Common myeloid progenitor, CD34-positive (primary cell): ENCODE results near the gene TEX48.

Source experiments
- CTCF ChIA-PET: fragments of 350-600 bp; sonication (Branson Sonifier 250); formaldehyde crosslinking; loops from one replicate; lab custom pipeline; 2021; ENCODE audit warnings: antibody characterized with exemption; lab: Charles Lee
- POLR2A ChIA-PET: fragments of 350-600 bp; sonication (Branson Sonifier 250); formaldehyde crosslinking; loops from one replicate; lab custom pipeline; 2021; ENCODE audit warnings: antibody characterized with exemption; lab: Charles Lee
- DNase-seq, 3 donors: peaks; one replicate each; pipeline versions ENCODE4 v3.0.0 to v3.0.0-alpha.2; 2013
- H3K27ac ChIP-seq, 2 experiments: 1 replicate in 1 of 2; 2 replicates in 1 of 2; pipeline ENCODE4 v1.7.0; 2013; ENCODE audit warnings: inconsistent platforms in 2 of 2, low read length in 2 of 2, mild to moderate bottlenecking in 2 of 2, low read depth in 1 of 2, moderate library complexity in 1 of 2; ENCODE audit not compliant: severe bottlenecking in 2 of 2, insufficient read depth in 1 of 2, poor library complexity in 1 of 2
- H3K27me3 ChIP-seq, 5 experiments: replicated peaks in 2 of 5; 1 replicate in 3 of 5; 2 replicates in 2 of 5; pipeline versions ENCODE4 v1.6.1 to v1.7.0; 2013; ENCODE audit warnings: low read length in 4 of 5, mild to moderate bottlenecking in 2 of 5, moderate library complexity in 2 of 5, inconsistent platforms in 1 of 5; ENCODE audit not compliant: insufficient read depth in 5 of 5, control insufficient read depth in 4 of 5
- H3K36me3 ChIP-seq, 4 experiments: 1 replicate in 2 of 4; 2 replicates in 2 of 4; pipeline versions ENCODE4 v1.6.1 to v1.7.0; 2013; ENCODE audit warnings: low read length in 3 of 4, control low read depth in 1 of 4, mild to moderate bottlenecking in 1 of 4; ENCODE audit not compliant: control insufficient read depth in 4 of 4, insufficient read depth in 4 of 4
- H3K4me1 ChIP-seq, 4 experiments: 1 replicate in 3 of 4; 2 replicates in 1 of 4; pipeline versions ENCODE4 v1.6.1 to v1.7.1; 2013; ENCODE audit warnings: low read length in 3 of 4, mild to moderate bottlenecking in 3 of 4, control low read depth in 1 of 4, inconsistent platforms in 1 of 4, moderate library complexity in 1 of 4; ENCODE audit not compliant: control insufficient read depth in 4 of 4, insufficient read depth in 4 of 4; ENCODE audit errors: control extremely low read depth in 1 of 4
- H3K4me3 ChIP-seq, 7 experiments: 1 replicate in 4 of 7; 2 replicates in 3 of 7; pipeline versions ENCODE4 v1.5.1 to v1.7.0; 2013; ENCODE audit warnings: mild to moderate bottlenecking in 7 of 7, low read length in 6 of 7, moderate library complexity in 6 of 7, inconsistent platforms in 2 of 7, low read depth in 2 of 7, control low read depth in 1 of 7; ENCODE audit not compliant: insufficient read depth in 4 of 7, control insufficient read depth in 1 of 7; ENCODE audit errors: extremely low read depth in 1 of 7
- H3K9me3 ChIP-seq, 5 experiments: 1 replicate in 4 of 5; 2 replicates in 1 of 5; pipeline versions ENCODE4 v1.6.1 to v1.7.1; 2013; ENCODE audit warnings: low read length in 4 of 5, mild to moderate bottlenecking in 2 of 5, inconsistent platforms in 1 of 5, low read depth in 1 of 5, moderate library complexity in 1 of 5; ENCODE audit not compliant: control insufficient read depth in 4 of 5, insufficient read depth in 2 of 5; ENCODE audit errors: control extremely low read depth in 1 of 5
- WGBS: methylation state at CpG from one replicate; pipeline ENCODE4 v1.1.5; 2013; ENCODE audit not compliant: insufficient coverage; 5-methylcytosine and 5-hydroxymethylcytosine counted together

TEX48 gene

DNA sequence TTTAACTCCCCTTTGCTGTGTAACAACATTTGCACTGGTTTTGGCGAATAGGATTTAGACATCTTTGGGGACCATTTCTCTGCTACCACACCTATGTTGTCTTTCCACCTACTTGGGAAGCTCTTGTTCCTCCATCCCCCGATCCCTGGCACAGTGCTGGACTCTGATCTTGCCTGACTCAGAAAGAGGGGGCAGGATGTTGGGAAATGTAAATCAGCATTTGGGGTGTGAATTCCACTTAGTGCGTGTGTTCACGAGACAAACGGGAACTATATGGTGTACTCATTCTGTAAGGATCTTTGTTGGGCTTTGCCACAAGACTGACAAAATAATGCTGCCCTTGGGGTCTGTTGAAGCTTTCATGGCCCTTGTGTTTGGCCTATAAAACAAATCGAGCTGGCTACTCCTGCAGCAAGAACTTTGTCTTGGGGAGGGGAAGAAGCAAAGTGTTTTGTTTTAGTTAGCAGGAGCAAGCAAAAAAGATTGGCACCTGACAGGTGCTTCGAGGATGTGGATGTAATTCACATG, 52.4 kb downstream of the TEX48 start:
- DNase-seq, result no peak
- Histone ChIP-seq H3K36me3 (peaks cover 30 to 82% (median 60%) of the 10 kb centered on the region in 4 experiments), H3K27ac (no peak overlapping the region), H3K9me3 (no peaks in the 10 kb centered on the region), H3K4me1 (no peaks in the 10 kb centered on the region), H3K27me3 (no peaks in the 10 kb centered on the region), H3K4me3 (no peak overlapping the region)
- POLR2A ChIA-PET, result no interaction called here
- CTCF ChIA-PET, result interaction anchor here (0.6 to 1.3 kb wide), 6 partner anchors 12 to 142 kb away, joined by 3 read pairs; no protein-coding TSS in a partner anchor
- WGBS, result 100% methylated on average over 5 of the region's 7 CpGs

DNA sequence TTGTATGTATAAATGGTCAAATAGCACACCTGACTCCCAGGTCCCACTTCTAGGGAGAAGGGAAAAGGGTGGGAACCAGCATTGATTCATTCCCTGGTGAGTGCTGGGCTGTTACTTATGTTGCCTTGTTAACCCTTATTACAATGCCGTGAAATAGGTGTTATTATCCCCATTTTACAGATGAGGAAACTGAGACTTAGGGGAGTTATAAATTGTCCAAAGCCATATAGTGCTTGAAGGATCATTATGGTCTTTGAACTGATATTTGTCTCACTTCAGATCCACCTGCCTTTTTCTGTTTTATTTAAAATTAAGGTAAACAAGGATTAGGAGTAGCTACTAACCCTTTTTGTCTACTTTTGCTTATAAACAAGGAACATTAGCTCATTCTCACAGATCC, 54.4 kb downstream of the TEX48 start:
- Histone ChIP-seq H3K4me3 (no peak overlapping the region), H3K9me3 (no peaks in the 10 kb centered on the region), H3K36me3 (peaks cover 19 to 79% (median 60%) of the 10 kb centered on the region in 4 experiments), H3K27me3 (no peaks in the 10 kb centered on the region), H3K4me1 (no peaks in the 10 kb centered on the region), H3K27ac (no peak overlapping the region)
- POLR2A ChIA-PET, result interaction anchor here (0.9 kb wide), 1 partner anchor 35 kb away, joined by 3 read pairs; no protein-coding TSS in a partner anchor
- DNase-seq, result no peak
- WGBS, result no CpG with 5 or more reads among the region's 1 CpG
- CTCF ChIA-PET, result interaction anchor here (2.0 kb wide), 1 partner anchor 10 kb away, joined by 7 read pairs; no protein-coding TSS in a partner anchor

DNA sequence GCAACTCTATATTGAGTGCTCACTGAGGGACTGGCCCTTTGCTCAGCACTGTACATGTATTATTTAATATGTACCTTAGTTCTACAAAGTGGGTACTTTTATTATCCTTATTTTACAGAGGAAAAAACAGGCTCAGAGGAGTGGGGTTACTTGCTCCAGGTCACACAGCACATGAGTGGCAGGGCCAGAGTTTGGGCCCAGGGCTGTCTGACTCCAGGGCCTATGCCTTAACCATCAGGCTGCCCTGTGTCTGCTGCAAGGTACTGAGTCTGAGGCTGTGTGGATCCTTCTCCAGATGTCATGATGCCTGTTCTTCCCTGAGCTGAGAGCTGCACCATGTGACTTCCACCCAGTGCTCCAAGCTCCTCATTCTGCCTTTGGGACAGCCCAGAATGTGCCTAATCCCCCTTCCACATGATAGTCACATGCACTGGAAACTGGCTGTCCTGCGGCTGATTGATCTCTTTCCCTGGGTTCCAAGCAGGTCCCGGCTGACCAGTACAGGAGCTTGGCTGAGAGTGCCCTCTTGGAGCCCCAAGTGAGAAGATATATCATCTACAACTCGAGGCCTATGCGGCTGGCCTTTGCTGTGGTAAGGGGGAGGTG, 55.5 kb downstream of the TEX48 start:
- DNase-seq, result no peak
- Histone ChIP-seq H3K4me1 (no peaks in the 10 kb centered on the region), H3K36me3 (peaks cover 15 to 80% (median 59%) of the 10 kb centered on the region in 4 experiments), H3K9me3 (no peaks in the 10 kb centered on the region), H3K27me3 (no peaks in the 10 kb centered on the region), H3K27ac (no peak overlapping the region), H3K4me3 (no peak overlapping the region)
- CTCF ChIA-PET, result interaction anchor here (2.0 kb wide), 1 partner anchor 9 kb away, joined by 7 read pairs; no protein-coding TSS in a partner anchor
- POLR2A ChIA-PET, result interaction anchor here (0.6 kb wide), 1 partner anchor 39 kb away, joined by 3 read pairs; the partner anchor contains the start of gene ATP6V1G1
- 95% methylated on average over 4 of the region's 4 CpGs for WGBS

DNA sequence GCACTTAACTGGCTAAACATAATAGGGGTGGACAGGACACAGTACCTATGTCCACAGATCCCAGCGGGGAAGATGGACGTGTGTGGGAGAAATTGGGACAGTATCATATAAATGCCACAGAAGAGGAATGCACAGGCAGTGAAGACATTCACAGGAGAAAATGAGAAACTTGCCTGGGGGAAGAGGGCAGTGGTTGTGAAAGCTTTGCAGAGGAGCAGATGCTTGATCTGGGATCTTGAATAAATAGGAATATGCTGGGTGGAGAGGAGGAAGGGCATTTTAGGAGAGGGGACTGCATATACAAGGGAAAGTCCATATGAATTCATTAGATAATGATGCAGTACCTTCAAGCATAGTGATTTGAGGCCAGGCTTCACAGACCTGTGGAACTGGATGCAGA, 57.3 kb downstream of the TEX48 start:
- CTCF ChIA-PET, result interaction anchor here (0.6 to 1.8 kb wide), 3 partner anchors 25 to 127 kb away, joined by 3 to 4 read pairs (median 3); no protein-coding TSS in a partner anchor
- Histone ChIP-seq H3K4me3 (no peak overlapping the region), H3K9me3 (no peaks in the 10 kb centered on the region), H3K36me3 (peaks cover 13 to 65% (median 48%) of the 10 kb centered on the region in 4 experiments), H3K27ac (no peak overlapping the region), H3K4me1 (peaks cover under 1 to 2% (median 1%) of the 10 kb centered on the region in 4 experiments), H3K27me3 (no peaks in the 10 kb centered on the region)
- no peak for DNase-seq
- WGBS, result 93% methylated on average over 2 of the region's 2 CpGs
- POLR2A ChIA-PET, result no interaction called here

- H3K4me3 ChIP-seq, result no peak overlapping the region
- no peak overlapping the region for H3K27ac ChIP-seq
- 100% methylated on average over 2 of the region's 2 CpGs for WGBS
- POLR2A ChIA-PET, result no interaction called here
- peaks cover 0 to 6% (median 0%) of the 10 kb centered on the region in 5 experiments for H3K9me3 ChIP-seq
- H3K36me3 ChIP-seq, result peaks cover 4 to 52% (median 30%) of the 10 kb centered on the region in 4 experiments
- H3K4me1 ChIP-seq, result peaks cover 5 to 21% (median 11%) of the 10 kb centered on the region in 4 experiments
- H3K27me3 ChIP-seq, result no peaks in the 10 kb centered on the region
- DNase-seq, result no peak
- CTCF ChIA-PET, result interaction anchor here (0.9 to 1.4 kb wide), 3 partner anchors 15 to 32 kb away, joined by 3 read pairs; no protein-coding TSS in a partner anchor
Measured at GRCh38 chr9:114621975-114622609, 59.9 kb downstream of the TEX48 start.

- no peak overlapping the region for H3K4me3 ChIP-seq
- CTCF ChIA-PET, result interaction anchor here (0.9 to 1.4 kb wide), 4 partner anchors 15 to 32 kb away, joined by 3 read pairs; no protein-coding TSS in a partner anchor
- H3K9me3 ChIP-seq, result peaks cover 0 to 6% (median 0%) of the 10 kb centered on the region in 5 experiments
- no peak overlapping the region for H3K27ac ChIP-seq
- POLR2A ChIA-PET, result no interaction called here
- 98% methylated on average over 6 of the region's 7 CpGs for WGBS
- H3K36me3 ChIP-seq, result peaks cover 4 to 47% (median 25%) of the 10 kb centered on the region in 4 experiments
- no peak for DNase-seq
- no peaks in the 10 kb centered on the region for H3K27me3 ChIP-seq
- H3K4me1 ChIP-seq, result peaks cover 5 to 27% (median 17%) of the 10 kb centered on the region in 4 experiments
Measured at GRCh38 chr9:114621561-114621960, 60.4 kb downstream of the TEX48 start.
